Parathyroid adenoma (tissue), 2 donors: ENCODE results near the gene ACADS.

Source experiments
- H2AFZ ChIP-seq: fragments of 300-600 bp; sonication (generic); one replicate; pipeline ENCODE4 v1.7.0; 2017; ENCODE audit warnings: antibody characterized with exemption, mild to moderate bottlenecking
- H3K27ac ChIP-seq: fragments of 300-600 bp; sonication (generic); one replicate; pipeline ENCODE4 v1.7.0; 2017
- H3K27me3 ChIP-seq: fragments of 300-600 bp; sonication (generic); one replicate; pipeline ENCODE4 v1.7.0; 2017; ENCODE audit warnings: low read length; ENCODE audit not compliant: control insufficient read depth, insufficient read depth
- H3K36me3 ChIP-seq: fragments of 300-600 bp; sonication (generic); one replicate; pipeline ENCODE4 v1.7.0; 2017; ENCODE audit warnings: low read length; ENCODE audit not compliant: control insufficient read depth, insufficient read depth
- H3K4me1 ChIP-seq: fragments of 300-600 bp; sonication (generic); one replicate; pipeline ENCODE4 v1.7.0; 2017; ENCODE audit warnings: control low read depth
- H3K4me2 ChIP-seq: fragments of 300-600 bp; sonication (generic); one replicate; pipeline ENCODE4 v1.7.0; 2017; ENCODE audit warnings: low read length
- H3K4me3 ChIP-seq: fragments of 300-600 bp; sonication (generic); one replicate; pipeline ENCODE4 v1.7.0; 2017; ENCODE audit warnings: low read depth, low read length
- H3K79me2 ChIP-seq: fragments of 300-600 bp; sonication (generic); one replicate; pipeline ENCODE4 v1.7.0; 2017; ENCODE audit warnings: control low read depth
- H3K9ac ChIP-seq: fragments of 300-600 bp; sonication (generic); one replicate; pipeline ENCODE4 v1.7.0; 2017; ENCODE audit warnings: mild to moderate bottlenecking
- H3K9me3 ChIP-seq: fragments of 300-600 bp; sonication (generic); one replicate; pipeline ENCODE4 v1.7.0; 2017; ENCODE audit warnings: low read length; ENCODE audit not compliant: control insufficient read depth
- CTCF ChIP-seq: fragments of 300-600 bp; sonication (generic); IDR thresholded peaks from one replicate; pipeline ENCODE4 v1.7.0; 2017; ENCODE audit warnings: antibody characterized with exemption, mild to moderate bottlenecking
- donor health status: primary hyperparathyroidism.

The ACADS gene

GRCh38 chr12:120684523-120684932 lies 41.1 kb upstream of the ACADS start:
- H3K4me1 ChIP-seq = peaks cover 11% of the 10 kb centered on the region
- no peak overlapping the region for H3K27ac ChIP-seq
- H2AFZ ChIP-seq = peak overlapping the region; percentile 17
- no peak overlapping the region for H3K4me3 ChIP-seq
- peaks cover 17% of the 10 kb centered on the region for H3K79me2 ChIP-seq
- H3K9ac ChIP-seq = no peak overlapping the region
- H3K9me3 ChIP-seq = no peaks in the 10 kb centered on the region
- no peaks in the 10 kb centered on the region for H3K27me3 ChIP-seq
- no peak for TF ChIP-seq CTCF
- no peaks in the 10 kb centered on the region for H3K36me3 ChIP-seq
- H3K4me2 ChIP-seq = no peak overlapping the region

GRCh38 chr12:120685522-120685921 lies 40.1 kb upstream of the ACADS start:
- Histone ChIP-seq H3K27me3 (no peaks in the 10 kb centered on the region), H3K9ac (no peak overlapping the region), H3K4me3 (peak overlapping the region; percentile 84), H3K36me3 (no peaks in the 10 kb centered on the region), H3K9me3 (no peaks in the 10 kb centered on the region), H2AFZ (peak overlapping the region; percentile 82), H3K4me1 (peaks cover 15% of the 10 kb centered on the region), H3K79me2 (peaks cover 21% of the 10 kb centered on the region), H3K27ac (peak overlapping the region; percentile 94), H3K4me2 (no peak overlapping the region)
- no peak for TF ChIP-seq CTCF

GRCh38 chr12:120686151-120686689 lies 39.4 kb upstream of the ACADS start:
- no peaks in the 10 kb centered on the region for H3K9me3 ChIP-seq
- H3K4me2 ChIP-seq = peak overlapping the region; percentile 77
- H2AFZ ChIP-seq = peak overlapping the region; percentile 82
- H3K9ac ChIP-seq = peak overlapping the region; percentile 16
- H3K27ac ChIP-seq = peak overlapping the region; percentile 94
- peaks cover 22% of the 10 kb centered on the region for H3K4me1 ChIP-seq
- H3K79me2 ChIP-seq = peaks cover 26% of the 10 kb centered on the region
- no peak for TF ChIP-seq CTCF
- peak overlapping the region; percentile 84 for H3K4me3 ChIP-seq
- H3K27me3 ChIP-seq = no peaks in the 10 kb centered on the region
- no peaks in the 10 kb centered on the region for H3K36me3 ChIP-seq

- H3K27me3 ChIP-seq = no peaks in the 10 kb centered on the region
- peak within 1 kb of the TSS; percentile 82 for H2AFZ ChIP-seq
- H3K36me3 ChIP-seq = no peaks in the 10 kb centered on the region
- peaks cover 29% of the 10 kb centered on the region for H3K4me1 ChIP-seq
- peak within 1 kb of the TSS; percentile 94 for H3K27ac ChIP-seq
- peak; percentile 29 for TF ChIP-seq CTCF
- peak within 1 kb of the TSS; percentile 16 for H3K9ac ChIP-seq
- H3K79me2 ChIP-seq = peaks cover 26% of the 10 kb centered on the region
- peak within 1 kb of the TSS; percentile 84 for H3K4me3 ChIP-seq
- no peaks in the 10 kb centered on the region for H3K9me3 ChIP-seq
- H3K4me2 ChIP-seq = peak within 1 kb of the TSS; percentile 88
Measured at GRCh38 chr12:120686690-120687577, 38.7 kb upstream of the ACADS start, which contains the start of gene MLEC. Gene MLEC, plus strand, starts transcription at chr12:120687149. Its CDS starts 148 bp downstream, at chr12:120687297.
